PC-9 (cell line): Measurements from ENCODE around the gene TMUB2. TPM values are rescaled to one million over a fixed set of nuclear protein-coding genes. Genes with fewer than 3 reads are reported as not detected.

Source experiments
- BruUV-seq: library from RNA; stranded (reverse); fragments of 400-500 nt; replicated peaks from 2 replicates; lab custom pipeline; 2021; lab: Mats Ljungman, UMichigan
- CTCF ChIA-PET: fragments of 300-600 bp; sonication (Branson Sonifier 250); formaldehyde crosslinking; loops from one replicate; lab custom pipeline; 2022; ENCODE audit warnings: antibody characterized with exemption; lab: Charles Lee
- POLR2A ChIA-PET: fragments of 300-600 bp; sonication (Branson Sonifier 250); formaldehyde crosslinking; loops from one replicate; lab custom pipeline; 2022; ENCODE audit warnings: antibody characterized with exemption; ENCODE audit not compliant: unreplicated experiment; lab: Charles Lee
- DNase-seq, 2 experiments: peaks; one replicate each; pipeline versions ENCODE4 v3.0.0 to v3.0.0-alpha.2; 2015 to 2022; ENCODE audit warnings: mixed read lengths in 1 of 2
- H2AFZ ChIP-seq: fragments of 200-600 bp; sonication (generic); 2 replicates; pipeline ENCODE4 v1.8.1; 2017; ENCODE audit warnings: antibody characterized with exemption
- H3F3A ChIP-seq: fragments of 200-600 bp; sonication (generic); 2 replicates; pipeline ENCODE4 v1.8.1; 2017; ENCODE audit warnings: antibody characterized with exemption, mild to moderate bottlenecking, low read depth; ENCODE audit not compliant: insufficient read depth
- H3K27ac ChIP-seq: fragments of 200-600 bp; sonication (generic); 2 replicates; pipeline ENCODE4 v1.6.1; 2016; ENCODE audit warnings: mixed run types
- H3K27me3 ChIP-seq: fragments of 200-600 bp; sonication (generic); 2 replicates; pipeline ENCODE4 v1.6.1; 2016; ENCODE audit warnings: low read depth, mixed run types; ENCODE audit not compliant: insufficient read depth
- H3K36me3 ChIP-seq: fragments of 200-600 bp; sonication (generic); 2 replicates; pipeline ENCODE4 v1.6.1; 2016; ENCODE audit warnings: low read depth, mixed run types
- H3K4me1 ChIP-seq: fragments of 200-600 bp; sonication (generic); replicated peaks from 2 replicates; pipeline ENCODE4 v1.6.1; 2016; ENCODE audit warnings: mixed run types; ENCODE audit not compliant: insufficient read depth
- H3K4me2 ChIP-seq: fragments of 200-600 bp; sonication (generic); 2 replicates; pipeline ENCODE4 v1.6.1; 2017; ENCODE audit warnings: mixed run types
- H3K4me3 ChIP-seq: fragments of 200-600 bp; sonication (generic); 2 replicates; pipeline ENCODE4 v1.6.1; 2016; ENCODE audit warnings: mixed run types
- H3K79me2 ChIP-seq: fragments of 200-600 bp; sonication (generic); 2 replicates; pipeline ENCODE4 v1.6.1; 2017; ENCODE audit warnings: low read depth, mixed run types
- H3K9me2 ChIP-seq: fragments of 200-600 bp; sonication (generic); 2 replicates; pipeline ENCODE4 v1.8.1; 2017; ENCODE audit warnings: mild to moderate bottlenecking; ENCODE audit not compliant: insufficient read depth
- H3K9me3 ChIP-seq: fragments of 200-600 bp; sonication (generic); 2 replicates; pipeline ENCODE4 v1.8.1; 2016; ENCODE audit warnings: low read depth; ENCODE audit not compliant: insufficient read depth
- H4K20me1 ChIP-seq: fragments of 200-600 bp; sonication (generic); 2 replicates; pipeline ENCODE4 v1.8.1; 2017; ENCODE audit not compliant: insufficient read depth
- EZH2 ChIP-seq: fragments of 200-600 bp; sonication (generic); IDR thresholded peaks from 2 replicates; pipeline ENCODE4 v1.8.0; 2017; ENCODE audit warnings: antibody characterized with exemption, low read depth
- intact Hi-C: fragments of 100-400 bp; cut with micrococcal nuclease; formaldehyde crosslinking; loops from one replicate; pipeline ENCODE4 v1.10.0; 2022; ENCODE audit not compliant: unreplicated experiment
- total RNA-seq: library from RNA; stranded (reverse); gene quantifications from 2 replicates; pipeline ENCODE4 v1.2.3, GENCODE V29; 2021
- TF ChIP-seq, protein P1 (sequence below): fragments of 200-600 bp; sonication (generic); conservative IDR thresholded peaks from 2 replicates; pipeline ENCODE4 v1.6.1; 2017; ENCODE audit warnings: mixed run types, antibody characterized with exemption, mild to moderate bottlenecking, moderate library complexity

The TMUB2 gene
- total RNA-seq, 1 experiment from 2014 or later, result 45.5 TPM

DNA sequence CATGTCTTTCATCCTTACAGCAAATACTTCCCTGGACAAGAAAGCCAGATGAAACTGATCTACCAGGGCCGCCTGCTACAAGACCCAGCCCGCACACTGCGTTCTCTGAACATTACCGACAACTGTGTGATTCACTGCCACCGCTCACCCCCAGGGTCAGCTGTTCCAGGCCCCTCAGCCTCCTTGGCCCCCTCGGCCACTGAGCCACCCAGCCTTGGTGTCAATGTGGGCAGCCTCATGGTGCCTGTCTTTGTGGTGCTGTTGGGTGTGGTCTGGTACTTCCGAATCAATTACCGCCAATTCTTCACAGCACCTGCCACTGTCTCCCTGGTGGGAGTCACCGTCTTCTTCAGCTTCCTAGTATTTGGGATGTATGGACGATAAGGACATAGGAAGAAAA, 3.7 kb downstream of the TMUB2 start:
- Histone ChIP-seq H3K4me3 (no peak overlapping the region), H3K4me2 (no peak overlapping the region), H3K27me3 (no peaks in the 10 kb centered on the region), H3K27ac (no peak overlapping the region), H3K79me2 (peaks cover 25% of the 10 kb centered on the region), H2AFZ (no peak overlapping the region), H4K20me1 (peaks cover 12% of the 10 kb centered on the region; the same call in 1 of the 2 replicates), H3K9me3 (no peaks in the 10 kb centered on the region), H3K36me3 (peaks cover 7% of the 10 kb centered on the region), H3K4me1 (peaks cover 25% of the 10 kb centered on the region), H3K9me2 (no peaks in the 10 kb centered on the region), H3F3A (peaks cover 56% of the 10 kb centered on the region)
- intact Hi-C loops, result no loop called here
- ChIA-PET CTCF (no interaction called here), POLR2A (no interaction called here)
- TF ChIP-seq EZH2, result no peak
- TF ChIP-seq, protein P1, sequence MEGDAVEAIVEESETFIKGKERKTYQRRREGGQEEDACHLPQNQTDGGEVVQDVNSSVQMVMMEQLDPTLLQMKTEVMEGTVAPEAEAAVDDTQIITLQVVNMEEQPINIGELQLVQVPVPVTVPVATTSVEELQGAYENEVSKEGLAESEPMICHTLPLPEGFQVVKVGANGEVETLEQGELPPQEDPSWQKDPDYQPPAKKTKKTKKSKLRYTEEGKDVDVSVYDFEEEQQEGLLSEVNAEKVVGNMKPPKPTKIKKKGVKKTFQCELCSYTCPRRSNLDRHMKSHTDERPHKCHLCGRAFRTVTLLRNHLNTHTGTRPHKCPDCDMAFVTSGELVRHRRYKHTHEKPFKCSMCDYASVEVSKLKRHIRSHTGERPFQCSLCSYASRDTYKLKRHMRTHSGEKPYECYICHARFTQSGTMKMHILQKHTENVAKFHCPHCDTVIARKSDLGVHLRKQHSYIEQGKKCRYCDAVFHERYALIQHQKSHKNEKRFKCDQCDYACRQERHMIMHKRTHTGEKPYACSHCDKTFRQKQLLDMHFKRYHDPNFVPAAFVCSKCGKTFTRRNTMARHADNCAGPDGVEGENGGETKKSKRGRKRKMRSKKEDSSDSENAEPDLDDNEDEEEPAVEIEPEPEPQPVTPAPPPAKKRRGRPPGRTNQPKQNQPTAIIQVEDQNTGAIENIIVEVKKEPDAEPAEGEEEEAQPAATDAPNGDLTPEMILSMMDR, result no peak
- no peak for DNase-seq
- BruUV-seq, result no TSS peak

- POLR2A ChIA-PET, result no interaction called here
- Histone ChIP-seq H3K9me2 (no peaks in the 10 kb centered on the region), H3F3A (peaks cover 47% of the 10 kb centered on the region), H3K36me3 (peaks cover 7% of the 10 kb centered on the region), H3K79me2 (peaks cover 20% of the 10 kb centered on the region), H3K27me3 (no peaks in the 10 kb centered on the region), H3K27ac (no peak overlapping the region), H3K4me2 (no peak overlapping the region), H3K4me1 (peaks cover 23% of the 10 kb centered on the region), H2AFZ (no peak overlapping the region), H3K9me3 (no peaks in the 10 kb centered on the region), H3K4me3 (no peak overlapping the region), H4K20me1 (peaks cover 12% of the 10 kb centered on the region; the same call in 1 of the 2 replicates)
- TF ChIP-seq, protein P1, result no peak
- no peak for TF ChIP-seq EZH2
- CTCF ChIA-PET, result no interaction called here
- no peak for DNase-seq
- no TSS peak for BruUV-seq
- intact Hi-C loops, result no loop called here
Measured at GRCh38 chr17:44191369-44191768, 4.6 kb downstream of the TMUB2 start.

- H3K36me3 ChIP-seq, result peaks cover 7% of the 10 kb centered on the region
- no peaks in the 10 kb centered on the region for H3K9me2 ChIP-seq
- peaks cover 46% of the 10 kb centered on the region for H3F3A ChIP-seq
- peak overlapping the region; percentile 28 for H3K4me2 ChIP-seq
- POLR2A ChIA-PET, result interaction anchor here (0.6 to 0.7 kb wide), 2 partner anchors 28 to 132 kb away, joined by 6 to 7 read pairs; partner anchors contain the start of gene UBTF
- intact Hi-C loops, result no loop called here
- H3K4me3 ChIP-seq, result no peak overlapping the region
- no peak overlapping the region; the same call in 1 of the 2 replicates for H3K27ac ChIP-seq
- H4K20me1 ChIP-seq, result peaks cover 12% of the 10 kb centered on the region; the same call in 1 of the 2 replicates
- no peak for DNase-seq
- peaks cover 24% of the 10 kb centered on the region for H3K79me2 ChIP-seq
- no peak for TF ChIP-seq EZH2
- TF ChIP-seq, protein P1, result no peak
- H2AFZ ChIP-seq, result no peak overlapping the region
- BruUV-seq, result no TSS peak
- peaks cover 23% of the 10 kb centered on the region for H3K4me1 ChIP-seq
- CTCF ChIA-PET, result no interaction called here
- H3K9me3 ChIP-seq, result no peaks in the 10 kb centered on the region
- H3K27me3 ChIP-seq, result no peaks in the 10 kb centered on the region
Measured at GRCh38 chr17:44191941-44192496, 5.2 kb downstream of the TMUB2 start.
